Measurements from ENCODE around the gene SLC5A10.

The SLC5A10 gene

DNA sequence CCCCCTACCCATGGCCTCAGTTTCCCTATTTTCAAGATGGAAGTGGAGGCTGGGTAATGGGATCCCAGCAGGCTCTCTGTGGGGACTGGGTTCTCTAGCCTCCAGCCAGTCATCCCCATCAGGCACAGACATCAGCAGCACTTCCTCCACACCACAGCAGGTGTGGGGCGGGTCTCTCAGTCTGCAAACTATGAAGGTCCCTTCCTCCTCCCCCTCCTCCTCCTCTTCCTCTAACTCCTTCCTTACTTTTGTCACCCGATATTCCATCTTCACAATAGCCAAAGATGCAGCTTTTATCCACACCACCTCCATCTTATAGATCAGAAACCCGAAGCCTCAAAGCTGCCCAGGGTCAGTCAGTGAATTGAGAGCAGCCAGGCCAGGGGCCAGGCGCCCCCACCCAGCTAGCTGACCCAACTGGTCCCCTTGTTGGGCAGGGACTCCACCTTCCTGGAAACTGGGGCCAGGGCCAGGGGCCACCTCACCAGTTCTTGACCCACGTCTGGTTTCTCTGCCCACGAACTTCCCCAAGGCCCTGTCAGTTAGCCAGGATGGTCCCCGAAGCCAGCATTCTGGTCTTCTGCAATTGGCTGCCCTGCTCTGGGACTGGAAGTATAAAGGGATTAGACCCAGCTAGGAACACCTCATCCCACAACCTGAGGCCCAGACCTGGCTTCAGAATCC is 50.1 kb downstream of the SLC5A10 start:
- no peak overlapping the region for H3K4me3 ChIP-seq (ENCODE audit: low read depth, low read length)
- TF ChIP-seq, protein P1, sequence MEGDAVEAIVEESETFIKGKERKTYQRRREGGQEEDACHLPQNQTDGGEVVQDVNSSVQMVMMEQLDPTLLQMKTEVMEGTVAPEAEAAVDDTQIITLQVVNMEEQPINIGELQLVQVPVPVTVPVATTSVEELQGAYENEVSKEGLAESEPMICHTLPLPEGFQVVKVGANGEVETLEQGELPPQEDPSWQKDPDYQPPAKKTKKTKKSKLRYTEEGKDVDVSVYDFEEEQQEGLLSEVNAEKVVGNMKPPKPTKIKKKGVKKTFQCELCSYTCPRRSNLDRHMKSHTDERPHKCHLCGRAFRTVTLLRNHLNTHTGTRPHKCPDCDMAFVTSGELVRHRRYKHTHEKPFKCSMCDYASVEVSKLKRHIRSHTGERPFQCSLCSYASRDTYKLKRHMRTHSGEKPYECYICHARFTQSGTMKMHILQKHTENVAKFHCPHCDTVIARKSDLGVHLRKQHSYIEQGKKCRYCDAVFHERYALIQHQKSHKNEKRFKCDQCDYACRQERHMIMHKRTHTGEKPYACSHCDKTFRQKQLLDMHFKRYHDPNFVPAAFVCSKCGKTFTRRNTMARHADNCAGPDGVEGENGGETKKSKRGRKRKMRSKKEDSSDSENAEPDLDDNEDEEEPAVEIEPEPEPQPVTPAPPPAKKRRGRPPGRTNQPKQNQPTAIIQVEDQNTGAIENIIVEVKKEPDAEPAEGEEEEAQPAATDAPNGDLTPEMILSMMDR (IDR thresholded peaks at IDR 0.05; ENCODE audit: low read depth, low read length, missing control alignments): no peak
- no peak for DNase-seq (ENCODE audit: low read depth)

DNA sequence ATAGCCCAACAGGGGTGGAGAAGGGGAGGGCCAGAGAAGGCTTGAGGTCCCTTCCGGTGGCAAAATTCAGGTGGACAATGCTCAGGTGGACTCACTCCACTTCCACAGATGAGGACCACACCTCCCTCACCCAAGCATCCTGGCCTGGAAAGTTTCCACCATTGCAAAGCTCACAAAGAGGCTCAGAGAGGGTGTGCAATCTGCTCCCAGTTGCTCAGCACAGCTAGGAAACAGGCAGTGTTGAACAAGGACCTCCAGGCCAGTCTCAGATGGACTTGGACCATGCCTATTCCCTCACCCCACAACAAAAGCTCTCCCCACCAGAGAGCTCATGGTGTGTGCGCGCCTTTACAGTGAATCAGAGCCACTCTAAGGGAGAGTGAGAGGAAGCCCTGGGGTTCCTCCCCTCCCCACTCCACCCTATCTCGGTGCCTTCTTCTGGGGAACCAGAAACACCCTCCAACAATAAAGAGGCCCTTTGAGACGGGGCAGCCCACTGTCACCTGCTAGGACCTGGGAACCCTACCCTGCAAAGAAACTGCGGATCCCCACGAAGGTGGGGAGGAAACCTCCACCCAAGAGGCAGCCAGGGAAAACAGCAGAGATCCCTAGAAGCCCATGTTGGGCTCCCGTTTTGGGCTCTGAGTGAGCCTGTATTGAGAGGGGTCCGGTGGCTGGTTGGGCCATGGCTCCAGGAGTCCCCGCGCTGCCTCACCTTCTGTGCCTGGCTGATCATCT is 51.0 kb downstream of the SLC5A10 start:
- H3K4me3 ChIP-seq (ENCODE audit: low read depth, low read length): peak overlapping the region; percentile 59
- TF ChIP-seq, protein P1 (IDR thresholded peaks at IDR 0.05; ENCODE audit: low read depth, low read length, missing control alignments): no peak
- DNase-seq (ENCODE audit: low read depth): no peak

DNA sequence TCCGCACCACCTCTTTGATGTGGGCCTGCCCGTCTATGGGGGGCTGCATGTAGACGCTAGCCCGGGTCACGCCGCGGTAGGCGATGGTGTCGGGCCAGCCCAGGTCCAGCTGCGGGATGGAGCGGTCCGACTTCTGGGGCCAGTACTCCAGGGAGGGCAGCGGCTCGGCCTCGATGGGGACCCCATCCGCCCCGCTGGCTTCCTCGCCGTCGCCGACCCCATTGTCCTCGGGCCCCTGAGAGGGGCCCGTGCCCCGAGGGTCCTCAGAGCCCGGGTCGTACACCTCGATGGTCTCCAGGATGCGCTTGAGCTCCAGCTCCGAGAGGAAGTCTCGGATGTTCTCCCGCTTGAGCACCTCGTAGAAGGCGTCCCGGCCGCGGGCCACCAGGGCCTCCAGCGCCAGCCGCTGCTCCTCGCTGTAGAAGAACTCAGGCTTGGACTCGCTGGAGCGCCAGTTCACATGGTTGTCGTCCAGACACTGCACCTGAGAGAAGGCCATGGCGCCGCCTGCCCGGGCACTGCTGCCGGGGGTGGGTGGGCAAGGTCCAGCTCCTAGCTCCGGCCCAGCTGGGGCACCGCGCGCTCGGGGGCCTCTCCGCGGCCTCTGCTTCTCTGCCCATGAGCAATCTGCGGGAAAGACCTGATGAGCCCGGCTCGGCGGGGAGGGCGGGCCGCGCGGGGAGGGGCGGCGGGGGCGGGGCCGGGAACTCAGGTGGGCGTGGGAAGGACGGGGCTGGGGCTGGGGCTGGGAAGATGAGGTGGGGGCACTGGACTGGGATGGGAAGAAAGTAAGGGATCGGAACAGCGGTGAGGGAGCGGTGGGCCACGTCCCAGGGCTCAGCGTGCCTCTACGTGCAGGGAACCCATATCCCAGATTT is 51.8 kb downstream of the SLC5A10 start:
- peak overlapping the region; percentile 59 for H3K4me3 ChIP-seq (ENCODE audit: low read depth, low read length)
- no peak for DNase-seq (ENCODE audit: low read depth)
- TF ChIP-seq, protein P1 (IDR thresholded peaks at IDR 0.05; ENCODE audit: low read depth, low read length, missing control alignments): no peak

DNA sequence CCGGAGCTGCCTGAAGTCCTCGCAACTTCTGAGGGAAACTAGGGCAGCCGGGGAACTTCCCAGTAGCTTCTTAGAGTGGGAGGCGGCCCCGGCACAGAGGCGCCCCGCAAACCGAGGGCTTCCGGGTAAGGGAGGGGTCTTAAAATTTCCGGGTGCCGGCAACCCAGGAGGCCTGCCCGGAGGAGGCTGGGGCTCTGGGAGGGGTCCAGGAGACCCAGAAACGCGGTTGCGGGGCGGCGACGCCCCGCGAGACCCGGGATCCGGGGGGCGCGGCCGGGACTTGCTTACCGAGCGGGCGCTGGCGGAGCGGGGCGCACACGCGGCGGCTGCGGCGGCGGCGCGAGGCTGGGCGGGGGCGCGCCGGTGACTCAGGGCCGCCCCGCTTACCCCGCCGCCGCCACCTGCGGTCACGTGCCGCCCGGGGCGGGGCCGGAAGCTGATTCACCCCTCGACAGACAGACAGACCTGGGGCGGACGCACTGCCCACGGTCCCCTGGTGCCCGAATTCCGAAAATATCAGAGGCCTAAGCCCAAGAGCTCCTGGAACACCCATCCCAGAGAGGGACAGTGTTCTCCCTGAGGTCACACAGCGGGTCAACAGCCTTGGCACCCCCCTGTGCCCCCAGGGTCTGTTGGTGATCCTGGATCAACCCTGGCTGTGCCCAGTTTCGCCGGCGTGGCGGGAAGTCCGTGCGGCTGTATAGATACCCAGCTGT is 52.6 kb downstream of the SLC5A10 start, which contains the start of gene FAM83G:
TSS of gene FAM83G (minus strand) at position 344 of the 716 bp plus-strand sequence. CDS start 723 bp downstream, outside the sequence.
- TF ChIP-seq, protein P1 (IDR thresholded peaks at IDR 0.05; ENCODE audit: low read depth, low read length, missing control alignments): no peak
- peak within 1 kb of the TSS; percentile 59 for H3K4me3 ChIP-seq (ENCODE audit: low read depth, low read length)
- peak; percentile 37 for DNase-seq (ENCODE audit: low read depth)

DNA sequence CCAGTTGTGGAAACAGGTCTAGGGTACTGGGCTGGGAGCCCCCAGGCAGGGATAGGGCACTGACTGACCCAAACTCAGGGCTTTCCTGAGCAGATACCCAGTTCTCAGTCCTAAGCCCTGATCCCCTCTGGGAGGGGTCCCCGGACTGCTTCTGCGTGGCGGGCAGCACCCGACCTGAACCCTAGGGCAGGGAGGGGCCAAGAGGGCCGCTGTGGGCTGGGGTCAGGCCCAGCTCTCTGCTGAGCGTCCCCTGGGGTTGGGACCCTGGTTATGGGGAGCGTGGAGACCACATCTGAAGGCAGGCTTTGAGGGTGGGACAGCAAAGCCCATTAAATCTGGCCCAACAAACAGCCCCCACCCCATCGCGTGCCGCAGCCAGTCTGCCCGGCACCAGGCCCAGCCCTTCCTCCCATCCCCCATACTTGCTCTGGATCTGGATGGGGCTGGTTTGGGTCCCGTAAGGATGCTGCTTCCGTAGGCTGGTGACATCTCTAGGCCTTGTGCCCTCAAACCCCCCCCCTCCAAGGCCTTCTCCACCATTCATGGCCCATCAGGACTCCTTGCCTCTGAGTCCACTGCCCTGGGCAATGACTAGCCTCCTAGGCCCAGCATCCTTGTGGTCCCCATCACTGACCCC is 53.3 kb downstream of the SLC5A10 start:
- no peak for DNase-seq (ENCODE audit: low read depth)
- peak overlapping the region; percentile 59 for H3K4me3 ChIP-seq (ENCODE audit: low read depth, low read length)

More for the DNA sequence above, 53.3 kb downstream of the SLC5A10 start:
- TF ChIP-seq, protein P1 (IDR thresholded peaks at IDR 0.05; ENCODE audit: low read depth, low read length, missing control alignments): no peak

All from GM12864 (cell line).